K562 (cell line): Measurements from ENCODE around the gene SLC45A3. TPM values are rescaled to one million over a fixed set of nuclear protein-coding genes. Genes with fewer than 3 reads are reported as not detected.

Experiments used
- ATAC-seq: fragments of 200-7000 bp; cut with Tn5 transposase; 3 replicates; pipeline ENCODE4 v1.9.1; 2020; ENCODE audit warnings: moderate library complexity
- BruUV-seq: library from RNA; stranded (reverse); fragments of 400-500 nt; replicated peaks from 2 replicates; lab custom pipeline; 2021; lab: Mats Ljungman, UMichigan
- CTCF ChIA-PET: fragments of 300-600 bp; formaldehyde crosslinking; extraction: SDS; loops from one replicate; lab custom pipeline; 2021; ENCODE audit warnings: low intra/inter-chr PET ratio; lab: Yijun Ruan, JAX
- POLR2A ChIA-PET: fragments of 300-600, 350-650 bp; sonication (Branson Sonifier 250); formaldehyde crosslinking; extraction: SDS; loops from one replicate; lab custom pipeline; 2021; ENCODE audit warnings: antibody characterized with exemption, inconsistent platforms; lab: Yijun Ruan, JAX
- DNase-seq, 4 experiments: peaks; one replicate each; pipeline versions ENCODE4 v3.0.0 to v3.0.0-alpha.2; 2011 to 2018; ENCODE audit warnings: low spot score in 3 of 4, mixed read lengths in 3 of 4; ENCODE audit errors: extremely low read depth in 1 of 4
- FAIRE-seq: peaks from 2 replicates; lab custom pipeline; 2011; peaks lifted over from hg19 to GRCh38; lab: Jason Lieb, UNC
- H2AFZ ChIP-seq: 2 replicates; pipeline ENCODE4 v1.6.0; 2011; ENCODE audit warnings: low read depth, low read length, control low read depth, inconsistent platforms
- H3K27ac ChIP-seq: fragments of 200-600 bp; 3 replicates; pipeline ENCODE4 v1.8.0; 2011; ENCODE audit warnings: low read depth, mild to moderate bottlenecking, control low read depth, inconsistent platforms, low read length, moderate library complexity, mixed read lengths; ENCODE audit errors: extremely low read depth
- H3K27me3 ChIP-seq, 2 experiments: fragments of 300-600 bp in 1 of 2; 2 replicates in 1 of 2; 3 replicates in 1 of 2; pipeline versions ENCODE4 v1.6.0 to v1.8.0; 2011; ENCODE audit warnings: inconsistent platforms in 2 of 2, low read length in 2 of 2, mild to moderate bottlenecking in 1 of 2, mixed read lengths in 1 of 2, moderate library complexity in 1 of 2; ENCODE audit not compliant: control insufficient read depth in 2 of 2, insufficient read depth in 2 of 2
- H3K36me3 ChIP-seq: fragments of 300-600 bp; 3 replicates; pipeline ENCODE4 v1.8.0; 2011; ENCODE audit warnings: mild to moderate bottlenecking, low read length, inconsistent platforms; ENCODE audit not compliant: control insufficient read depth, insufficient read depth
- H3K4me1 ChIP-seq, 2 experiments: fragments of 200-600 bp in 1 of 2; replicated peaks in 1 of 2; 2 replicates in 1 of 2; 3 replicates in 1 of 2; pipeline versions ENCODE4 v1.5.1 to v1.8.0; 2011; ENCODE audit warnings: inconsistent platforms in 2 of 2, low read length in 2 of 2, mild to moderate bottlenecking in 1 of 2, mixed read lengths in 1 of 2, moderate library complexity in 1 of 2; ENCODE audit not compliant: control insufficient read depth in 2 of 2, insufficient read depth in 2 of 2
- H3K4me2 ChIP-seq: 2 replicates; pipeline ENCODE4 v1.6.1; 2011; ENCODE audit warnings: low read length, control low read depth, inconsistent platforms, mixed read lengths; ENCODE audit not compliant: insufficient read depth
- H3K4me3 ChIP-seq: fragments of 200-600 bp; sonication (generic), shearing (Covaris generic); 2 replicates; pipeline ENCODE4 v1.5.1; 2016; ENCODE audit warnings: control low read depth, inconsistent platforms
- H3K79me2 ChIP-seq: fragments of 200-600 bp; 3 replicates; pipeline ENCODE4 v1.8.0; 2011; ENCODE audit warnings: low read length, inconsistent platforms; ENCODE audit not compliant: control insufficient read depth, insufficient read depth
- H3K9ac ChIP-seq, 2 experiments: 2 replicates each; pipeline versions ENCODE4 v1.6.0 to v1.6.1; 2011; ENCODE audit warnings: low read depth in 2 of 2, low read length in 2 of 2, control low read depth in 1 of 2, inconsistent platforms in 1 of 2, mild to moderate bottlenecking in 1 of 2, mixed read lengths in 1 of 2; ENCODE audit not compliant: insufficient read depth in 1 of 2
- H3K9me1 ChIP-seq: one replicate; pipeline ENCODE4 v1.6.0; 2011; ENCODE audit warnings: inconsistent platforms, mild to moderate bottlenecking, low read length, moderate library complexity; ENCODE audit not compliant: control insufficient read depth, insufficient read depth
- H3K9me3 ChIP-seq: replicated peaks from 2 replicates; pipeline ENCODE4 v1.5.1; 2011; ENCODE audit warnings: low read depth, low read length, inconsistent platforms; ENCODE audit not compliant: control insufficient read depth, insufficient read depth
- H4K20me1 ChIP-seq: replicated peaks from 2 replicates; pipeline ENCODE4 v1.6.1; 2011; ENCODE audit warnings: low read length, inconsistent platforms, mixed read lengths; ENCODE audit not compliant: control insufficient read depth, insufficient read depth
- BHLHE40 ChIP-seq: IDR thresholded peaks from 2 replicates; pipeline ENCODE4 v1.6.1; 2011; ENCODE audit warnings: low read length, improper control_type of control experiment
- CBFA2T3 ChIP-seq: fragments of 450-650 bp; IDR thresholded peaks from 2 replicates; pipeline ENCODE4 v1.6.1; 2017
- FOXJ2 ChIP-seq: fragments of 200-800 bp; sonication (Bioruptor generic); IDR thresholded peaks from 2 replicates; pipeline ENCODE4 v1.6.1; 2016; ENCODE audit warnings: missing genetic modification characterization, missing compliant biosample characterization
- HEY1 ChIP-seq: fragments of 250-450 bp; sonication (Bioruptor Pico); IDR thresholded peaks from 2 replicates; pipeline ENCODE4 v1.5.0; 2020; ENCODE audit warnings: mild to moderate bottlenecking, moderate library complexity, borderline replicate concordance
- KAT7 ChIP-seq: sonication (generic); formaldehyde crosslinking; IDR thresholded peaks from 2 replicates; pipeline ENCODE4 v1.8.0; 2022; ENCODE audit warnings: missing genetic modification reagents, mild to moderate bottlenecking, borderline replicate concordance
- NFE2 ChIP-seq: IDR thresholded peaks from 2 replicates; pipeline ENCODE4 v1.6.1; 2014; ENCODE audit warnings: antibody characterized with exemption, low read depth
- NONO ChIP-seq, 2 experiments: fragments of 200-400 bp in 1 of 2; fragments of 450-650 bp in 1 of 2; formaldehyde crosslinking in 1 of 2; IDR thresholded peaks; 2 replicates each; pipeline ENCODE4 v1.6.1; 2017; ENCODE audit warnings: low read depth in 2 of 2, mild to moderate bottlenecking in 2 of 2, moderate library complexity in 2 of 2, low read length in 1 of 2
- PKNOX1 ChIP-seq: fragments of 450-650 bp; IDR thresholded peaks from 2 replicates; pipeline ENCODE4 v1.6.1; 2016
- POLR3G ChIP-seq: IDR thresholded peaks from 2 replicates; pipeline ENCODE4 v1.6.1; 2011; ENCODE audit not compliant: insufficient read length, insufficient replicate concordance; ENCODE audit errors: extremely low read depth
- SRSF3 ChIP-seq: fragments of 200-400 bp; formaldehyde crosslinking; IDR thresholded peaks from 2 replicates; pipeline ENCODE4 v1.6.1; 2016; ENCODE audit warnings: mild to moderate bottlenecking, low read length, moderate library complexity; ENCODE audit not compliant: insufficient read depth
- THRA ChIP-seq: fragments of 450-650 bp; IDR thresholded peaks from 2 replicates; pipeline ENCODE4 v1.6.1; 2017; ENCODE audit warnings: mild to moderate bottlenecking, moderate library complexity
- VEZF1 ChIP-seq: fragments of 200-800 bp; sonication (Bioruptor generic); IDR thresholded peaks from 2 replicates; pipeline ENCODE4 v1.6.1; 2017; ENCODE audit warnings: missing genetic modification characterization, missing compliant biosample characterization
- ZBTB12 ChIP-seq: fragments of 250-450 bp; sonication (Bioruptor Pico); IDR thresholded peaks from 2 replicates; pipeline ENCODE4 v1.4.0; 2020
- ZNF12 ChIP-seq: sonication (generic); formaldehyde crosslinking; IDR thresholded peaks from 2 replicates; pipeline ENCODE4 v1.4.0; 2020; ENCODE audit warnings: mild to moderate bottlenecking, missing genetic modification reagents
- ZNF282 ChIP-seq: sonication (generic); formaldehyde crosslinking; IDR thresholded peaks from 2 replicates; pipeline ENCODE4 v1.8.1; 2023; ENCODE audit warnings: missing genetic modification reagents
- ZNF311 ChIP-seq: fragments of 250-450 bp; sonication (Bioruptor Pico); IDR thresholded peaks from 2 replicates; pipeline ENCODE4 v1.4.0; 2020; ENCODE audit warnings: mild to moderate bottlenecking, moderate library complexity
- WGBS: fragments of 100-300 bp; shearing (Covaris generic); methylation state at CpG from one replicate; pipeline ENCODE4 v1.1.6; 2016; ENCODE audit warnings: low coverage, mixed read lengths; ENCODE audit not compliant: insufficient coverage; ENCODE audit errors: missing lambda C conversion rate; 5-methylcytosine and 5-hydroxymethylcytosine counted together
- in situ Hi-C: fragments of 300-500 bp; cut with MboI; formaldehyde crosslinking; loops from 4 replicates; pipeline ENCODE4 v1.15.0; 2018; ENCODE audit warnings: inconsistent platforms, mixed read lengths
- intact Hi-C: fragments of 100-400 bp; cut with micrococcal nuclease; formaldehyde crosslinking; loops from 2 replicates; pipeline ENCODE4 v1.14.2; 2022
- polyA plus RNA-seq, 8 experiments: library from polyadenylated mRNA; depleted of rRNA in 4 of 8; stranded (reverse) in 5 of 8; unstranded in 3 of 8; fragments of >200 nt; fragmentation: Nextera tagmentation in 2 of 8; fragmentation: Illumina TruSeq in 1 of 8; extraction: Ambion mirVana in 2 of 8; extraction: Trizol in 1 of 8; gene quantifications; 2 replicates each; pipeline versions ENCODE4 v1.2.1 to v1.2.3, GENCODE V29; 2011 to 2014; ENCODE audit warnings: inconsistent platforms in 1 of 8, missing spikeins in 1 of 8
- total RNA-seq, 7 experiments: library from RNA; depleted of rRNA in 6 of 7; stranded (reverse); fragments of >200 nt in 6 of 7; fragmentation: Illumina TruSeq in 2 of 7; extraction: Trizol in 2 of 7; gene quantifications; 2 replicates each; pipeline versions ENCODE4 v1.2.1 to v1.2.3, GENCODE V29; 2011 to 2021; ENCODE audit warnings: low replicate concordance in 1 of 7

Gene SLC45A3
- total and polyA plus RNA-seq, 9 of the 15 experiments (the other 6 are each of a cell fraction or from before 2014, with no cell fraction given): 0.06 to 3.3 (median 1.3) TPM

- Histone ChIP-seq H4K20me1 (peaks cover 22% of the 10 kb centered on the region; the same call in 1 of the 2 replicates), H3K9me1 (no peaks in the 10 kb centered on the region), H3K27me3 (peaks cover 0 to 9% of the 10 kb centered on the region in 2 experiments; a peak in 1 of 5 replicates), H3K4me3 (no peak overlapping the region), H3K27ac (no peak overlapping the region), H3K4me2 (no peak overlapping the region; the same call in 1 of the 2 replicates), H3K4me1 (peaks cover 9 to 17% of the 10 kb centered on the region in 2 experiments; a peak in 4 of 5 replicates), H2AFZ (peak overlapping the region; percentile 17; the same call in 1 of the 2 replicates), H3K79me2 (no peaks in the 10 kb centered on the region), H3K9me3 (no peaks in the 10 kb centered on the region), H3K9ac (peak overlapping the region in 1 of 2 experiments; percentile 74; a peak in 3 of 4 replicates), H3K36me3 (no peaks in the 10 kb centered on the region)
- 35% methylated on average over 20 of the region's 20 CpGs for WGBS
- no TSS peak for BruUV-seq
- DNase-seq (peak in 3 of 4 experiments; percentile 48 to 86 (median 83)), ATAC-seq (peak; percentile 16; the same call in 2 of the 3 replicates), FAIRE-seq (no peak)
- in situ Hi-C loops (no loop called here), intact Hi-C loops (loop anchor here (10.0 kb wide), 1 partner anchor 435 kb away; no protein-coding TSS in a partner anchor)
- CTCF ChIA-PET: interaction anchor here (0.5 kb wide), 1 partner anchor 150 kb away, joined by 3 read pairs; no protein-coding TSS in a partner anchor
- POLR2A ChIA-PET: interaction anchor here (0.8 to 2.2 kb wide), 7 partner anchors 9 to 100 kb away, joined by 3 to 8 read pairs (median 4); partner anchors contain the start of gene SLC45A3
- no peak for TF ChIP-seq POLR3G
- no peak for TF ChIP-seq FOXJ2
- no peak for TF ChIP-seq CBFA2T3
- TF ChIP-seq SRSF3: no peak
- TF ChIP-seq NFE2: 0 out of 2 replicates have a peak, but pooled peaks have one; percentile 33
- TF ChIP-seq HEY1 (CRISPR knock-in tag): no peak
- TF ChIP-seq ZNF282 (CRISPR knock-in tag): no peak
- no peak for TF ChIP-seq THRA
- no peak for TF ChIP-seq ZBTB12 (CRISPR knock-in tag)
- TF ChIP-seq NONO (IDR thresholded peaks at IDR 0.05; ENCODE audit: low read depth in 2 of 2, low read length in 1 of 2): no peak
- TF ChIP-seq ZNF12 (CRISPR knock-in tag): no peak
- TF ChIP-seq KAT7: 0 out of 2 replicates have a peak, but pooled peaks have one; percentile 63
- peak; percentile 46; the same call in 1 of the 2 replicates for TF ChIP-seq VEZF1 (CRISPR knock-in tag)
- TF ChIP-seq ZNF311: no peak
- peak; percentile 7; the same call in 1 of the 2 replicates for TF ChIP-seq BHLHE40
- no peak for TF ChIP-seq PKNOX1
Observed at GRCh38 chr1:205669341-205670149, 10.8 kb downstream of the SLC45A3 start.
